ENCODE results near the gene PDE2A. TPM values are rescaled to one million over a fixed set of nuclear protein-coding genes. Genes with fewer than 3 reads are reported as not detected.

The PDE2A gene
- total RNA-seq, 1 donor from 2014 or later = 65.9 TPM

DNA sequence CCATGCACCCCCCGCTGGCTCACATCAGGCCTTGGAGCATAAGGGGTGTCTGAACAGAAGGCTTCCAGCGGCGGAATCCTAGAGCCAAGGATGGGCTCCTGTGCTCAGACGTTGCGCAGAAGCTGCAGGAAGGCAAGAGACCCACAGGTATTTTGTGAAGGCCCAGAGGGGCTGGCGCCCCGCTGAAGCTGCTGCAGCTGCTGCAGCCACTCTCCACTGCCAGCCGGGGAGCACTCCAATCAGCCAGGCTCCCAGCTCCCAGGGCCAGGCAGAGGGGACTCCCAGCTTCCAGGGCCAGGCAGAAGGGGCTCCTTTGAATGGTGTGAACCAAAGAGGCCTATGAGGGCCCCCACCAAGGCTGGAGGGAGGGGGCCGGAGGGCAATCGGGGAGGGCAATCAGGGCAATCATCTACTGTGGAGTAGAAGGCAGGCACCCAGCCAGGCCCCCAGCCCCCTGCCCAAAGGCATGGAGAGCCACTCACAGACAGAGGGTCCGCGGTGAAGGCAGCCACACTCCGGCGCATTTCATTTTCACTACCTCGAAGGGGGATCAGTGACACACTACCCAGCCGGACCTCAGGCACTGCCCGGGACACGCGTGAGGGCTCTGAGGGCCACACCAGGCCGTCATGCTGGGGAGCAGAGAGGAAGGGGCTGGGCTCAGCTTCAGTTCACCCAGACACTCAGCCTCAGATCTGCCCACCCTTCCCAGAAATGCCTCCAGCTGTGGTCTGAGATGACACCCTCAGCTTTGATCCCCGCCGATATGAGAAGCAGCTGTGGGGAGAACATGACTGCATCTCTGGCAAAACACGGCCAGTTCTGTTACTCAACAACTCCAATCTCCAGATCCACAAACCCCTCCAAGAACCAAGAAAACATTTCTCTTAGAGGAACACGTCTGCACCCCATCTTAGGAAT lies 11.6 kb upstream of the PDE2A start:
- TF ChIP-seq, protein P1, sequence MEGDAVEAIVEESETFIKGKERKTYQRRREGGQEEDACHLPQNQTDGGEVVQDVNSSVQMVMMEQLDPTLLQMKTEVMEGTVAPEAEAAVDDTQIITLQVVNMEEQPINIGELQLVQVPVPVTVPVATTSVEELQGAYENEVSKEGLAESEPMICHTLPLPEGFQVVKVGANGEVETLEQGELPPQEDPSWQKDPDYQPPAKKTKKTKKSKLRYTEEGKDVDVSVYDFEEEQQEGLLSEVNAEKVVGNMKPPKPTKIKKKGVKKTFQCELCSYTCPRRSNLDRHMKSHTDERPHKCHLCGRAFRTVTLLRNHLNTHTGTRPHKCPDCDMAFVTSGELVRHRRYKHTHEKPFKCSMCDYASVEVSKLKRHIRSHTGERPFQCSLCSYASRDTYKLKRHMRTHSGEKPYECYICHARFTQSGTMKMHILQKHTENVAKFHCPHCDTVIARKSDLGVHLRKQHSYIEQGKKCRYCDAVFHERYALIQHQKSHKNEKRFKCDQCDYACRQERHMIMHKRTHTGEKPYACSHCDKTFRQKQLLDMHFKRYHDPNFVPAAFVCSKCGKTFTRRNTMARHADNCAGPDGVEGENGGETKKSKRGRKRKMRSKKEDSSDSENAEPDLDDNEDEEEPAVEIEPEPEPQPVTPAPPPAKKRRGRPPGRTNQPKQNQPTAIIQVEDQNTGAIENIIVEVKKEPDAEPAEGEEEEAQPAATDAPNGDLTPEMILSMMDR (IDR thresholded peaks at IDR 0.05; ENCODE audit: unreplicated experiment) = no peak
- DNase-seq (ENCODE audit: low spot score) = no peak
- H3K4me1 Mint-ChIP-seq (ENCODE audit: unreplicated experiment) = peaks cover 32% of the 10 kb centered on the region
- no peak overlapping the region for H3K4me3 Mint-ChIP-seq (ENCODE audit: unreplicated experiment)
- peaks cover 27% of the 10 kb centered on the region for H3K36me3 Mint-ChIP-seq (ENCODE audit: low read depth, unreplicated experiment)
- no peaks in the 10 kb centered on the region for H3K9me3 Mint-ChIP-seq (ENCODE audit: unreplicated experiment)
- H3K27ac Mint-ChIP-seq (ENCODE audit: unreplicated experiment) = no peak overlapping the region
- H3K27me3 Mint-ChIP-seq (ENCODE audit: unreplicated experiment) = peaks cover 11% of the 10 kb centered on the region

- H3K9me3 Mint-ChIP-seq (ENCODE audit: unreplicated experiment) = no peaks in the 10 kb centered on the region
- no peak overlapping the region for H3K27ac Mint-ChIP-seq (ENCODE audit: unreplicated experiment)
- peaks cover 8% of the 10 kb centered on the region for H3K27me3 Mint-ChIP-seq (ENCODE audit: unreplicated experiment)
- TF ChIP-seq, protein P1 (IDR thresholded peaks at IDR 0.05; ENCODE audit: unreplicated experiment) = peak; percentile 61
- peaks cover 21% of the 10 kb centered on the region for H3K36me3 Mint-ChIP-seq (ENCODE audit: low read depth, unreplicated experiment)
- H3K4me1 Mint-ChIP-seq (ENCODE audit: unreplicated experiment) = peaks cover 18% of the 10 kb centered on the region
- peak; percentile 63 for DNase-seq (ENCODE audit: low spot score)
- no peak overlapping the region for H3K4me3 Mint-ChIP-seq (ENCODE audit: unreplicated experiment)
Observed at GRCh38 chr11:72684236-72684912, 10.2 kb upstream of the PDE2A start.

DNA sequence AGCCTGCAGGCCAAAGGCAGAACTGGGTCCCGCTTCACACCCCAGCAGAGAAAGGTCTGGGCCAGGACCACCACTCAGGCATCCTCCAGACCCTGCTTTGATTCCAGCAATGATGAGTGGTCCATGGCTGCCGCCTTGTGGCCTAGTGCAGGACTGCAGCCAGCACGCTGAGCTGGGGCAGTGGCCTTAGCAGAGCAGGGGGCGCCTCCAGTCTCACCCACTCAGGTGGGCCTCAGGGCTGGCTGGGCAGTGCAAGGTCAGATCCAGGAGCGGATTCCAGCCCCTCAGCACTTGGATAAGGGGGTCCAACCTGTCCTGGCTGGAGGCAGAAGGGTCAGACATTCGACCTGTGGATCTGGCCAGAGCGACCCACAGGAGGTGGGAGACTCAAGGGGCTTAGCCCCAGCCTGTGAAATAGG lies 9.6 kb upstream of the PDE2A start:
- Mint-ChIP-seq H3K4me3 (ENCODE audit: unreplicated experiment) (no peak overlapping the region), H3K9me3 (ENCODE audit: unreplicated experiment) (no peaks in the 10 kb centered on the region), H3K36me3 (ENCODE audit: low read depth, unreplicated experiment) (peaks cover 20% of the 10 kb centered on the region), H3K4me1 (ENCODE audit: unreplicated experiment) (peaks cover 12% of the 10 kb centered on the region), H3K27ac (ENCODE audit: unreplicated experiment) (no peak overlapping the region), H3K27me3 (ENCODE audit: unreplicated experiment) (peaks cover 8% of the 10 kb centered on the region)
- TF ChIP-seq, protein P1 (IDR thresholded peaks at IDR 0.05; ENCODE audit: unreplicated experiment) = peak; percentile 88
- peak; percentile 93 for DNase-seq (ENCODE audit: low spot score)

DNA sequence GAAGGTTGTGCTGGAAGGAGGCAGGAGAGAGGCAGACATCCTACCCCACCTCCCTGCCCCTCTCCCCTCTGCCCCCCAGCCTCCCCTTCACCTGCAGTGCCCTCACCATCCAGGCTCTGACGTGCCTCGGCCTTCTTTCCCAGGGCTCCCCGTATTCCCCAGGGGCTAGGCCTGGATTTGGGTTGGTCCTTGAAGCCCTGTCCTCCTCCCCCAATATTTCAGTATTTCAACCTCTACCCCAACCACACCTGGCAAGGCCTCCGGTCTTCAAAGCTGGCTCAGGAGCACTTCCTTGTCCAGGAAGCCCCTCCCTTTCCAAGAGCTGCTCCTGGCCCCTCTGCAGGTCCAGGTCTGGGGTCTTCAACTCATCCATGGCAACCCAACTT lies 8.6 kb upstream of the PDE2A start:
- Mint-ChIP-seq H3K27ac (ENCODE audit: unreplicated experiment) (no peak overlapping the region), H3K36me3 (ENCODE audit: low read depth, unreplicated experiment) (peaks cover 14% of the 10 kb centered on the region), H3K9me3 (ENCODE audit: unreplicated experiment) (no peaks in the 10 kb centered on the region), H3K27me3 (ENCODE audit: unreplicated experiment) (peaks cover 12% of the 10 kb centered on the region), H3K4me3 (ENCODE audit: unreplicated experiment) (no peak overlapping the region), H3K4me1 (ENCODE audit: unreplicated experiment) (peaks cover 9% of the 10 kb centered on the region)
- DNase-seq (ENCODE audit: low spot score) = no peak
- TF ChIP-seq, protein P1 (IDR thresholded peaks at IDR 0.05; ENCODE audit: unreplicated experiment) = no peak
